ENCODE measurements around the gene REXO5.
"Not testable (repeated sequence)": the region's sequence is repeated elsewhere in the genome, so short reads cannot be mapped to it uniquely, and the experiment has no call there.

REXO5 gene

GRCh38 chr16:20850981-20851380, 44.7 kb downstream of the REXO5 start:
- DNase-seq (ENCODE audit: low spot score), result no peak

- DNase-seq (ENCODE audit: low spot score), result no peak
Observed at GRCh38 chr16:20851601-20852000, 45.3 kb downstream of the REXO5 start.

- DNase-seq (ENCODE audit: low spot score), result no peak
Observed at GRCh38 chr16:20853143-20853542, 46.8 kb downstream of the REXO5 start.

- DNase-seq (ENCODE audit: low spot score), result no peak
Observed at GRCh38 chr16:20853981-20854620, 47.8 kb downstream of the REXO5 start.

GRCh38 chr16:20854963-20855362, 48.6 kb downstream of the REXO5 start:
- no peak for DNase-seq (ENCODE audit: low spot score)

GRCh38 chr16:20857281-20857680, 51.0 kb downstream of the REXO5 start:
- DNase-seq (ENCODE audit: low spot score), result no peak

GRCh38 chr16:20859229-20859628, 52.9 kb downstream of the REXO5 start:
- DNase-seq (ENCODE audit: low spot score), result no peak

GRCh38 chr16:20859699-20860098, 53.4 kb downstream of the REXO5 start:
- DNase-seq (ENCODE audit: low spot score), result no peak

GRCh38 chr16:20860361-20860760, 54.0 kb downstream of the REXO5 start:
- no peak for DNase-seq (ENCODE audit: low spot score)

GRCh38 chr16:20860995-20861394, 54.7 kb downstream of the REXO5 start:
- not testable (repeated sequence) for DNase-seq (ENCODE audit: low spot score)

GRCh38 chr16:20862162-20862960, 56.0 kb downstream of the REXO5 start:
- DNase-seq (ENCODE audit: low spot score), result no peak

GRCh38 chr16:20864376-20864775, 58.0 kb downstream of the REXO5 start:
- not testable (repeated sequence) for DNase-seq (ENCODE audit: low spot score)

GRCh38 chr16:20865420-20866131, 59.2 kb downstream of the REXO5 start:
- no peak for DNase-seq (ENCODE audit: low spot score)

- DNase-seq (ENCODE audit: low spot score), result peak; percentile 61
Observed at GRCh38 chr16:20866145-20866772, 59.9 kb downstream of the REXO5 start.

GRCh38 chr16:20866801-20867200, 60.5 kb downstream of the REXO5 start:
- DNase-seq (ENCODE audit: low spot score), result no peak

GRCh38 chr16:20867585-20867984, 61.3 kb downstream of the REXO5 start:
- no peak for DNase-seq (ENCODE audit: low spot score)

GRCh38 chr16:20868890-20869289, 62.6 kb downstream of the REXO5 start:
- DNase-seq (ENCODE audit: low spot score), result no peak

GRCh38 chr16:20870122-20870820, 63.9 kb downstream of the REXO5 start:
- DNase-seq (ENCODE audit: low spot score), result no peak

- DNase-seq (ENCODE audit: low spot score), result no peak
Observed at GRCh38 chr16:20871258-20871657, 64.9 kb downstream of the REXO5 start.

GRCh38 chr16:20871941-20872815, 65.9 kb downstream of the REXO5 start:
- no peak for DNase-seq (ENCODE audit: low spot score)

GRCh38 chr16:20873331-20873730, 67.0 kb downstream of the REXO5 start:
- DNase-seq (ENCODE audit: low spot score), result no peak
